ENCODE results near the gene JUP. TPM values are rescaled to one million over a fixed set of nuclear protein-coding genes. Genes with fewer than 3 reads are reported as not detected.

Gene JUP
- total and polyA plus RNA-seq, 2 of the 13 experiments (the other 11 are each of a cell fraction or from before 2014, with no cell fraction given): 12.1 to 20.6 TPM

DNA sequence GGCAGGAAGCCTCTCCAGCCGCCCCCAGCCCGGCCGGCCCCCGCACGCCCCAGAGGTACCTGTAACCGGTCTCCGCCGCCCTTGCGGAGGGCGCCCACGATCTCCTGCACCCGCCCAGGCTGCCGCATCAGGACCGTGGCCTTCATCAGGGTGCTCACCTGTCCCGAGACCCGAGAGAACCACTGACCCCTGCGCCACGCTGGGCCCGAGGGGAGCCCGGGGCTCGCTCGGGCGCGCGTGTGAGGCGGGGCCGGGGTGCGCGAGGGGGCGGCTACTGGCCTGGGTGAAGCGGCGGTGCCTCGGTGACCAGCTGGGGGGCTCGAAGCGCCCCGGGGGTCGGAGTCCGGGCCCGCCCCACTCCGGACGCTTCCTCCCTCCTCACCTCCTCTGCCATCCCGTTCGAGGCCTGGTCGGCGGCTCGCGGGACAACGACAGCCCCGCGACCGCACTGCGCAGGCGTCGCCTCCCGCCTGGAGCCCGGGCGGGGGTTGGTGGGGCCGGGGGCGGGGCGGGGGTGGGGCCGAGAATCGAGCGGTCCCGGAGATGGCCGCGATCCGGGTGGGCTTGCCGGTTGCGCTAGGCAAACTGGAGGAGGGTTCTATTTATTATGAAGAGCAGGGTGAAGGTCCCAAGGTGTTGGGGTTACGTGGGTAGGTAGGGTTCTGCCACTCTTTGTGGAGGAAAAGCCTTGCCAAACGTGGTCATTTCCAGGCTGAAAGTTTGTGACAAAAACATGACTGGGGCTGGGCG, 49.5 kb upstream of the JUP start, which contains the start of gene NT5C3B (continued):
- TF ChIP-seq, protein P1, sequence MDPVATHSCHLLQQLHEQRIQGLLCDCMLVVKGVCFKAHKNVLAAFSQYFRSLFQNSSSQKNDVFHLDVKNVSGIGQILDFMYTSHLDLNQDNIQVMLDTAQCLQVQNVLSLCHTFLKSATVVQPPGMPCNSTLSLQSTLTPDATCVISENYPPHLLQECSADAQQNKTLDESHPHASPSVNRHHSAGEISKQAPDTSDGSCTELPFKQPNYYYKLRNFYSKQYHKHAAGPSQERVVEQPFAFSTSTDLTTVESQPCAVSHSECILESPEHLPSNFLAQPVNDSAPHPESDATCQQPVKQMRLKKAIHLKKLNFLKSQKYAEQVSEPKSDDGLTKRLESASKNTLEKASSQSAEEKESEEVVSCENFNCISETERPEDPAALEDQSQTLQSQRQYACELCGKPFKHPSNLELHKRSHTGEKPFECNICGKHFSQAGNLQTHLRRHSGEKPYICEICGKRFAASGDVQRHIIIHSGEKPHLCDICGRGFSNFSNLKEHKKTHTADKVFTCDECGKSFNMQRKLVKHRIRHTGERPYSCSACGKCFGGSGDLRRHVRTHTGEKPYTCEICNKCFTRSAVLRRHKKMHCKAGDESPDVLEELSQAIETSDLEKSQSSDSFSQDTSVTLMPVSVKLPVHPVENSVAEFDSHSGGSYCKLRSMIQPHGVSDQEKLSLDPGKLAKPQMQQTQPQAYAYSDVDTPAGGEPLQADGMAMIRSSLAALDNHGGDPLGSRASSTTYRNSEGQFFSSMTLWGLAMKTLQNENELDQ (CRISPR knock-in tag; IDR thresholded peaks at IDR 0.05; ENCODE audit: borderline replicate concordance): no peak
- TF ChIP-seq ZNF282 (IDR thresholded peaks at IDR 0.05; ENCODE audit: partially characterized antibody): no peak
- TF ChIP-seq SALL1 (CRISPR knock-in tag; IDR thresholded peaks at IDR 0.05): peak; percentile 36; the same call in 1 of the 2 replicates
- no peak for TF ChIP-seq ZNF382 (CRISPR knock-in tag; IDR thresholded peaks at IDR 0.05; ENCODE audit: borderline replicate concordance)
- TF ChIP-seq ZNF546 (CRISPR knock-in tag; conservative IDR thresholded peaks at IDR 0.05): peak; percentile 96
- peak; percentile 68 for TF ChIP-seq IKZF4 (CRISPR knock-in tag; IDR thresholded peaks at IDR 0.05; ENCODE audit: borderline replicate concordance, low read depth, not compliant biosample characterization)
- peak; percentile 82; the same call in 1 of the 2 replicates for TF ChIP-seq ZNF333 (CRISPR knock-in tag; IDR thresholded peaks at IDR 0.05; ENCODE audit: borderline replicate concordance)
- TF ChIP-seq DMAP1 (CRISPR knock-in tag; IDR thresholded peaks at IDR 0.05): peak; percentile 52
- TF ChIP-seq MEIS1 (CRISPR knock-in tag; IDR thresholded peaks at IDR 0.05; ENCODE audit: borderline replicate concordance): peak; percentile 59; the same call in 1 of the 2 replicates
- TF ChIP-seq EEA1 (CRISPR knock-in tag; IDR thresholded peaks at IDR 0.05; ENCODE audit: borderline replicate concordance): peak; percentile 79
- TF ChIP-seq, protein P2, sequence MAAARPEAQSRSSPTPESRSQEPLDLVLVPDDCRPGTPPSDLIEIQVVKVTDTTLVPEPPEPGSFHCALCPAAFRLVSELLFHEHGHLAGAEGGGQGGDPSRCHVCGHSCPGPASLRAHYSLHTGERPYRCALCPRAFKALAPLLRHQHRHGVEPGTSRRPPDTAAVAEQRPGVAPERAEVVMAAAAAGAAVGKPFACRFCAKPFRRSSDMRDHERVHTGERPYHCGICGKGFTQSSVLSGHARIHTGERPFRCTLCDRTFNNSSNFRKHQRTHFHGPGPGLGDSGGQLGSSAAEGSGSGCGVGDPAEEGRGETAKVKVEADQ (CRISPR knock-in tag; IDR thresholded peaks at IDR 0.05; ENCODE audit: borderline replicate concordance): peak; percentile 92
- TF ChIP-seq PAWR (CRISPR knock-in tag; IDR thresholded peaks at IDR 0.05; ENCODE audit: borderline replicate concordance): no peak
- no peak for TF ChIP-seq NKX3-1 (CRISPR knock-in tag; IDR thresholded peaks at IDR 0.05)
- TF ChIP-seq, protein P3, sequence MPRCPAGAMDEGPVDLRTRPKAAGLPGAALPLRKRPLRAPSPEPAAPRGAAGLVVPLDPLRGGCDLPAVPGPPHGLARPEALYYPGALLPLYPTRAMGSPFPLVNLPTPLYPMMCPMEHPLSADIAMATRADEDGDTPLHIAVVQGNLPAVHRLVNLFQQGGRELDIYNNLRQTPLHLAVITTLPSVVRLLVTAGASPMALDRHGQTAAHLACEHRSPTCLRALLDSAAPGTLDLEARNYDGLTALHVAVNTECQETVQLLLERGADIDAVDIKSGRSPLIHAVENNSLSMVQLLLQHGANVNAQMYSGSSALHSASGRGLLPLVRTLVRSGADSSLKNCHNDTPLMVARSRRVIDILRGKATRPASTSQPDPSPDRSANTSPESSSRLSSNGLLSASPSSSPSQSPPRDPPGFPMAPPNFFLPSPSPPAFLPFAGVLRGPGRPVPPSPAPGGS (CRISPR knock-in tag; IDR thresholded peaks at IDR 0.05): peak; percentile 66
- no peak for TF ChIP-seq SP1 (IDR thresholded peaks at IDR 0.05)
- peak; percentile 27; the same call in 1 of the 2 replicates for TF ChIP-seq SP1 (CRISPR knock-in tag; IDR thresholded peaks at IDR 0.05)
- TF ChIP-seq, protein P4, sequence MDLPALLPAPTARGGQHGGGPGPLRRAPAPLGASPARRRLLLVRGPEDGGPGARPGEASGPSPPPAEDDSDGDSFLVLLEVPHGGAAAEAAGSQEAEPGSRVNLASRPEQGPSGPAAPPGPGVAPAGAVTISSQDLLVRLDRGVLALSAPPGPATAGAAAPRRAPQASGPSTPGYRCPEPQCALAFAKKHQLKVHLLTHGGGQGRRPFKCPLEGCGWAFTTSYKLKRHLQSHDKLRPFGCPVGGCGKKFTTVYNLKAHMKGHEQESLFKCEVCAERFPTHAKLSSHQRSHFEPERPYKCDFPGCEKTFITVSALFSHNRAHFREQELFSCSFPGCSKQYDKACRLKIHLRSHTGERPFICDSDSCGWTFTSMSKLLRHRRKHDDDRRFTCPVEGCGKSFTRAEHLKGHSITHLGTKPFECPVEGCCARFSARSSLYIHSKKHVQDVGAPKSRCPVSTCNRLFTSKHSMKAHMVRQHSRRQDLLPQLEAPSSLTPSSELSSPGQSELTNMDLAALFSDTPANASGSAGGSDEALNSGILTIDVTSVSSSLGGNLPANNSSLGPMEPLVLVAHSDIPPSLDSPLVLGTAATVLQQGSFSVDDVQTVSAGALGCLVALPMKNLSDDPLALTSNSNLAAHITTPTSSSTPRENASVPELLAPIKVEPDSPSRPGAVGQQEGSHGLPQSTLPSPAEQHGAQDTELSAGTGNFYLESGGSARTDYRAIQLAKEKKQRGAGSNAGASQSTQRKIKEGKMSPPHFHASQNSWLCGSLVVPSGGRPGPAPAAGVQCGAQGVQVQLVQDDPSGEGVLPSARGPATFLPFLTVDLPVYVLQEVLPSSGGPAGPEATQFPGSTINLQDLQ (CRISPR knock-in tag; IDR thresholded peaks at IDR 0.05): no peak; the same call in 1 of the 2 replicates
- TF ChIP-seq SP140L (CRISPR knock-in tag; IDR thresholded peaks at IDR 0.05; ENCODE audit: borderline replicate concordance): no peak
- no peak for TF ChIP-seq SIN3B (IDR thresholded peaks at IDR 0.05; ENCODE audit: low read length)
- TF ChIP-seq ZBTB42 (CRISPR knock-in tag; IDR thresholded peaks at IDR 0.05): 0 out of 2 replicates have a peak, but pooled peaks have one; percentile 66
- peak; percentile 87; the same call in 1 of the 2 replicates for TF ChIP-seq ZNF776 (CRISPR knock-in tag; IDR thresholded peaks at IDR 0.05)
